IMR-90 (cell line): ENCODE measurements around the gene PRAMEF17. TPM values are rescaled to one million over a fixed set of nuclear protein-coding genes. Genes with fewer than 3 reads are reported as not detected.
"Not testable (repeated sequence)": the region's sequence is repeated elsewhere in the genome, so short reads cannot be mapped to it uniquely, and the experiment has no call there.

Experiments used
- ATAC-seq: fragments of 200-7000 bp; cut with Tn5 transposase; 2 replicates; pipeline ENCODE4 v1.9.1; 2020; ENCODE audit warnings: low read depth, mild to moderate bottlenecking, moderate library complexity
- Bru-seq: library from RNA; stranded (reverse); fragments of 400-500 nt; gene quantifications from one replicate; lab custom pipeline; 2021; lab: Mats Ljungman, UMichigan
- BruChase-seq, 2 experiments: library from RNA; stranded (reverse); fragments of 400-500 nt; gene quantifications; one replicate each; lab custom pipeline; 2021; lab: Mats Ljungman, UMichigan
- BruUV-seq: library from RNA; stranded (reverse); fragments of 400-500 nt; replicated peaks from 2 replicates; lab custom pipeline; 2021; lab: Mats Ljungman, UMichigan
- CTCF ChIA-PET: fragments of 300-600 bp; formaldehyde crosslinking; extraction: SDS; loops from one replicate; lab custom pipeline; 2021; ENCODE audit warnings: antibody characterized with exemption; lab: Yijun Ruan, JAX
- POLR2A ChIA-PET: fragments of 300-600 bp; sonication (Branson Sonifier 250); formaldehyde crosslinking; loops from one replicate; lab custom pipeline; 2022; ENCODE audit warnings: antibody characterized with exemption; ENCODE audit not compliant: unreplicated experiment; lab: Charles Lee
- DNase-seq: peaks from one replicate; pipeline ENCODE4 v3.0.0; 2013
- H2AFZ ChIP-seq: replicated peaks from 2 replicates; pipeline ENCODE3; 2013; ENCODE audit warnings: low read length, mild to moderate bottlenecking; ENCODE audit not compliant: poor library complexity
- H2AK5ac ChIP-seq: 2 replicates; pipeline ENCODE4 v1.6.1; 2013; ENCODE audit warnings: low read depth, low read length, inconsistent platforms
- H2AK9ac ChIP-seq: replicated peaks from 2 replicates; pipeline ENCODE3; 2013; ENCODE audit warnings: mild to moderate bottlenecking, low read depth, low read length, moderate library complexity; ENCODE audit not compliant: poor library complexity
- H2BK120ac ChIP-seq: 2 replicates; pipeline ENCODE4 v1.6.1; 2013; ENCODE audit warnings: low read depth, low read length, inconsistent platforms
- H2BK15ac ChIP-seq: 3 replicates; pipeline ENCODE4 v1.6.1; 2013; ENCODE audit warnings: low read depth, low read length, inconsistent platforms
- H2BK20ac ChIP-seq: 2 replicates; pipeline ENCODE4 v1.6.1; 2013; ENCODE audit warnings: low read depth, mild to moderate bottlenecking, inconsistent platforms, low read length, moderate library complexity
- H2BK5ac ChIP-seq: 2 replicates; pipeline ENCODE4 v1.6.1; 2013; ENCODE audit warnings: mild to moderate bottlenecking, low read depth, low read length, inconsistent platforms; ENCODE audit not compliant: poor library complexity, severe bottlenecking
- H3K14ac ChIP-seq: replicated peaks from 2 replicates; pipeline ENCODE4 v1.6.1; 2013; ENCODE audit warnings: low read depth, low read length, inconsistent platforms
- H3K18ac ChIP-seq: 2 replicates; pipeline ENCODE4 v1.6.1; 2013; ENCODE audit warnings: low read depth, low read length, control low read depth
- H3K23ac ChIP-seq: 2 replicates; pipeline ENCODE4 v1.6.1; 2013; ENCODE audit warnings: low read depth, low read length, inconsistent platforms
- H3K27ac ChIP-seq: 2 replicates; pipeline ENCODE4 v1.5.1; 2013; ENCODE audit warnings: mild to moderate bottlenecking, control low read depth, low read length; ENCODE audit not compliant: insufficient read depth
- H3K27me3 ChIP-seq: 2 replicates; pipeline ENCODE4 v1.6.1; 2013; ENCODE audit warnings: low read length; ENCODE audit not compliant: control insufficient read depth, insufficient read depth
- H3K36me3 ChIP-seq: 2 replicates; pipeline ENCODE4 v1.6.1; 2013; ENCODE audit warnings: low read length, mixed read lengths; ENCODE audit not compliant: control insufficient read depth, insufficient read depth
- H3K4ac ChIP-seq: 2 replicates; pipeline ENCODE4 v1.6.1; 2013; ENCODE audit warnings: low read depth, low read length, inconsistent platforms
- H3K4me1 ChIP-seq: 2 replicates; pipeline ENCODE4 v1.6.1; 2013; ENCODE audit warnings: low read length, mixed read lengths; ENCODE audit not compliant: control insufficient read depth, insufficient read depth
- H3K4me2 ChIP-seq: 2 replicates; pipeline ENCODE4 v1.6.1; 2013; ENCODE audit warnings: low read depth, mild to moderate bottlenecking, control low read depth, low read length, moderate library complexity
- H3K4me3 ChIP-seq: 2 replicates; pipeline ENCODE4 v1.5.1; 2013; ENCODE audit warnings: low read depth, mild to moderate bottlenecking, control low read depth, low read length, moderate library complexity; ENCODE audit not compliant: insufficient read depth
- H3K56ac ChIP-seq: 2 replicates; pipeline ENCODE4 v1.6.1; 2013; ENCODE audit warnings: low read length, inconsistent platforms; ENCODE audit not compliant: insufficient read depth; ENCODE audit errors: extremely low read depth
- H3K79me1 ChIP-seq, 2 experiments: 2 replicates each; pipeline ENCODE4 v1.6.1; 2013; ENCODE audit warnings: low read length in 2 of 2, inconsistent platforms in 1 of 2, low read depth in 1 of 2
- H3K9ac ChIP-seq: 2 replicates; pipeline ENCODE4 v1.6.1; 2013; ENCODE audit warnings: low read depth, low read length, control low read depth
- H3K9me1 ChIP-seq: 2 replicates; pipeline ENCODE4 v1.6.1; 2013; ENCODE audit warnings: low read length, inconsistent platforms; ENCODE audit not compliant: insufficient read depth
- H3K9me3 ChIP-seq: 2 replicates; pipeline ENCODE4 v1.6.1; 2013; ENCODE audit warnings: low read length; ENCODE audit not compliant: control insufficient read depth, insufficient read depth
- H4K20me1 ChIP-seq: 2 replicates; pipeline ENCODE4 v1.6.1; 2013; ENCODE audit warnings: low read length, inconsistent platforms; ENCODE audit not compliant: insufficient read depth
- H4K5ac ChIP-seq: 2 replicates; pipeline ENCODE4 v1.6.1; 2013; ENCODE audit warnings: mild to moderate bottlenecking, low read depth, low read length, control low read depth
- H4K8ac ChIP-seq, 2 experiments: 2 replicates each; pipeline ENCODE4 v1.6.1; 2013; ENCODE audit warnings: low read depth in 2 of 2, low read length in 2 of 2, control low read depth in 1 of 2, inconsistent platforms in 1 of 2
- H4K91ac ChIP-seq: 2 replicates; pipeline ENCODE4 v1.6.1; 2013; ENCODE audit warnings: low read depth, low read length, inconsistent platforms; ENCODE audit not compliant: insufficient read depth
- WGBS, 2 experiments: methylation state at CpG; one replicate each; pipeline versions ENCODE4 v1.1.5 to v1.1.7; 2013; ENCODE audit warnings: missing lambda C conversion rate in 2 of 2; ENCODE audit not compliant: insufficient read length in 1 of 2; ENCODE audit errors: extremely low coverage in 2 of 2; 5-methylcytosine and 5-hydroxymethylcytosine counted together
- dilution Hi-C: fragments of 300-500 bp; cut with HindIII; formaldehyde crosslinking; loops from one replicate; pipeline ENCODE4 v1.14.3; 2018; ENCODE audit warnings: low sequenced_read_pairs; ENCODE audit not compliant: unreplicated experiment
- in situ Hi-C: fragments of 300-500 bp; cut with MboI; formaldehyde crosslinking; loops from 3 replicates; pipeline ENCODE4 v1.14.3; 2019; ENCODE audit warnings: low sequenced_read_pairs, inconsistent platforms, mixed read lengths
- intact Hi-C: fragments of 100-400 bp; cut with micrococcal nuclease; formaldehyde crosslinking; loops from 2 replicates; pipeline ENCODE4 v1.10.0; 2022
- long read RNA-seq: library from polyadenylated mRNA; unstranded; transcript quantifications from one replicate; pipeline ENCODE4 v2.0.0, GENCODE V29; 2021; ENCODE audit not compliant: unreplicated experiment
- polyA plus RNA-seq, 3 experiments: library from polyadenylated mRNA; depleted of rRNA; stranded (reverse); fragments of >200 nt; gene quantifications; 2 replicates each; pipeline ENCODE4 v1.2.3, GENCODE V29; 2012; ENCODE audit warnings: low replicate concordance in 1 of 3
- total RNA-seq: library from RNA; depleted of rRNA; stranded (reverse); fragments of >200 nt; gene quantifications from 2 replicates; pipeline ENCODE4 v1.2.3, GENCODE V29; 2012; rRNA removed

Gene PRAMEF17, protein sequence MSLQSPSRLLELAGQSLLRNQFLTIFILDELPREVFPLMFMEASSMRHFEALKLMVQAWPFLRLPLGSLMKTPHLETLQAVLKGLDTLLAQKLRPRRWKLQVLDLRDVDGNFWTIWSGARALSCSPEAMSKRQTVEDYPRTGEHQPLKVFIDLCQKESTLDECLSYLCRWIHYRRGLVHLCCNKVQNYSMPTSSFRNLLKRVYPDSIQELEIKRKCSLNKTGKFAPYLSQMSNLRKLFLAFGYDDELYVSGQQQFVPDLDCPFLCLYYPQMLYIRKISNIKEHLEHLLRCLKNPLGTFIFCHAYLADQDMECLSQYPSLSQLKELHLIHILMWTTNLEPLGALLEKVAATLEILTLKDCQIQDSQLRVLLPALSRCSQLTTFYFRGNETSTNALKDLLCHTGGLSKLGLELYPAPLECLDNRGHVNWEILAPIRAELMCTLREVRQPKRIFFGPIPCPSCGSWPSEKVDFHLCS
- total RNA-seq (not detected in 2 replicates), polyA plus RNA-seq (2012; rRNA removed) (not detected in 2 replicates), Bru-seq, nascent RNA (not detected), BruChase-seq, experiment 1, labeled RNA remaining after a 6-hour chase (not detected), BruChase-seq, experiment 2, labeled RNA remaining after a 2-hour chase (not detected)
- not detected in 2 replicates for polyA plus RNA-seq (2012; cell fraction: cytosol; rRNA removed)
- not detected in 2 replicates for polyA plus RNA-seq (2012; cell fraction: nucleus; rRNA removed; ENCODE audit: low replicate concordance)
- long read RNA-seq, result 0 reads

DNA sequence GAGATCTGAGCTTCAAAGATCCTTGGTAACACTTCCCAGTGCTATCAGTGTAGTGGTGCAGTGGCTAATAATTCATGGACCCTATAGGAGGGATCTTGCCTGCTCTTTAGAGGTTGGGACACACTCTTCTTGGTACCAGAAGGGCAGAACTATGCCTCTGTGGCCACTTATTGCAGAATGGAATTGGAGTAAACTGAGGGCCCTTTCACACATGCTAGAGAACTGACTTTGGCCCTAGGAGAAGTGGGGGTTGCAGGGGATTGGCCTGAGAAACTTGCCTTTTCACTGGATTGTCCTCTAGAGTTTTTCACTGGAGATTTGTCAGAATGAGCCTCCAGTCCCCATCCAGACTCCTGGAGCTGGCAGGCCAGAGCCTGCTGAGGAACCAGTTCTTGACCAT is at the start of gene PRAMEF17:
TSS of gene PRAMEF17 (plus strand) at position 301 of the 400 bp plus-strand sequence. CDS start at position 327, 26 bp downstream.
- H3K36me3 ChIP-seq, BruUV-seq, H4K5ac ChIP-seq, H3K4me3 ChIP-seq, H2AFZ ChIP-seq, H4K20me1 ChIP-seq, H2BK15ac ChIP-seq, H3K4me2 ChIP-seq, H2BK120ac ChIP-seq, H3K4ac ChIP-seq, H2BK5ac ChIP-seq, H3K4me1 ChIP-seq, H3K9ac ChIP-seq, H3K56ac ChIP-seq, in situ Hi-C loops, H3K27ac ChIP-seq, H3K9me1 ChIP-seq, H4K8ac ChIP-seq, POLR2A ChIA-PET, H3K18ac ChIP-seq, H3K14ac ChIP-seq, H3K79me1 ChIP-seq, intact Hi-C loops, H4K91ac ChIP-seq, CTCF ChIA-PET, H3K27me3 ChIP-seq, H2BK20ac ChIP-seq, dilution Hi-C loops, ATAC-seq, H3K23ac ChIP-seq, H2AK9ac ChIP-seq, DNase-seq, H2AK5ac ChIP-seq: not testable (repeated sequence)
- peaks cover 12% of the 10 kb centered on the region for H3K9me3 ChIP-seq

- in situ Hi-C loops, H3K9me1 ChIP-seq, H2BK15ac ChIP-seq, H4K5ac ChIP-seq, H3K18ac ChIP-seq, POLR2A ChIA-PET, H3K36me3 ChIP-seq, H3K27me3 ChIP-seq, H3K56ac ChIP-seq, H3K14ac ChIP-seq, dilution Hi-C loops, DNase-seq, H2AK5ac ChIP-seq, BruUV-seq, H2BK20ac ChIP-seq, H3K27ac ChIP-seq, H4K8ac ChIP-seq, CTCF ChIA-PET, H4K91ac ChIP-seq, intact Hi-C loops, H3K4me2 ChIP-seq, H3K79me1 ChIP-seq, H3K4ac ChIP-seq, H2BK120ac ChIP-seq, H3K4me3 ChIP-seq, H3K9me3 ChIP-seq, ATAC-seq, H3K23ac ChIP-seq, H2AK9ac ChIP-seq, H4K20me1 ChIP-seq, H2BK5ac ChIP-seq, H2AFZ ChIP-seq, H3K4me1 ChIP-seq, H3K9ac ChIP-seq: not testable (repeated sequence)
- WGBS, 2 experiments, result no CpG with 5 or more reads among the region's 8 CpGs
Observed at GRCh38 chr1:13342496-13342895, 46.9 kb upstream of the PRAMEF17 start.
